Measurements from ENCODE around the gene ARSA. TPM values are rescaled to one million over a fixed set of nuclear protein-coding genes. Genes with fewer than 3 reads are reported as not detected.

Gene ARSA
- total RNA-seq, 3 donors from 2014 or later (not counting 1 experiment from before 2014, with no cell fraction given) = 69.2 to 77.8 (median 69.3) TPM

- peaks cover 22% of the 10 kb centered on the region for H3K27me3 ChIP-seq (ENCODE audit: control insufficient read depth, insufficient read depth, low read length)
- DNase-seq = no peak
Measured at GRCh38 chr22:50606946-50607658, 20.9 kb downstream of the ARSA start.

GRCh38 chr22:50606165-50606945 lies 21.6 kb downstream of the ARSA start:
- intact Hi-C loops (cut with micrococcal nuclease) = no loop called here

More at GRCh38 chr22:50606946-50607658, 20.9 kb downstream of the ARSA start:
- Histone ChIP-seq H3K36me3 (ENCODE audit: control insufficient read depth, insufficient read depth, low read length) (no peaks in the 10 kb centered on the region), H3K27ac (ENCODE audit: low read length) (no peak overlapping the region), H3K4me3 (ENCODE audit: low read length) (no peak overlapping the region), H3K4me1 (ENCODE audit: control insufficient read depth, insufficient read depth, low read length) (no peaks in the 10 kb centered on the region), H3K9me3 (ENCODE audit: control insufficient read depth, insufficient read depth, low read length) (no peaks in the 10 kb centered on the region)
- intact Hi-C loops (cut with micrococcal nuclease) = no loop called here
- H3K4me3 Mint-ChIP-seq = no peak overlapping the region
- WGBS (ENCODE audit: insufficient coverage) = 85% methylated on average over 18 of the region's 18 CpGs
- H3K27me3 Mint-ChIP-seq (ENCODE audit: low read depth in 2 of 2) = peaks cover 20 to 40% of the 10 kb centered on the region in 2 donors
- no peak for ATAC-seq
- no peak overlapping the region for H3K27ac Mint-ChIP-seq
- TF ChIP-seq CTCF (IDR thresholded peaks at IDR 0.05) = no peak
- H3K36me3 Mint-ChIP-seq = no peaks in the 10 kb centered on the region
- peaks cover 0 to 3% of the 10 kb centered on the region in 2 donors for H3K4me1 Mint-ChIP-seq
- no peaks in the 10 kb centered on the region for H3K9me3 Mint-ChIP-seq

GRCh38 chr22:50605613-50606074 lies 22.3 kb downstream of the ARSA start:
- Mint-ChIP-seq H3K4me3 (no peak overlapping the region), H3K4me1 (peaks cover 0 to 10% of the 10 kb centered on the region in 2 donors), H3K27ac (no peak overlapping the region), H3K27me3 (ENCODE audit: low read depth in 2 of 2) (peaks cover 28 to 43% of the 10 kb centered on the region in 2 donors), H3K36me3 (no peaks in the 10 kb centered on the region), H3K9me3 (no peaks in the 10 kb centered on the region)
- H3K36me3 ChIP-seq (ENCODE audit: control insufficient read depth, insufficient read depth, low read length) = no peaks in the 10 kb centered on the region
- ATAC-seq = no peak
- WGBS (ENCODE audit: insufficient coverage) = 78% methylated on average over 20 of the region's 20 CpGs
- intact Hi-C loops (cut with micrococcal nuclease) = no loop called here
- peaks cover 4% of the 10 kb centered on the region for H3K4me1 ChIP-seq (ENCODE audit: control insufficient read depth, insufficient read depth, low read length)
- no peaks in the 10 kb centered on the region for H3K9me3 ChIP-seq (ENCODE audit: control insufficient read depth, insufficient read depth, low read length)
- H3K4me3 ChIP-seq (ENCODE audit: low read length) = no peak overlapping the region
- TF ChIP-seq CTCF (IDR thresholded peaks at IDR 0.05) = no peak
- no peak overlapping the region for H3K27ac ChIP-seq (ENCODE audit: low read length)
- H3K27me3 ChIP-seq (ENCODE audit: control insufficient read depth, insufficient read depth, low read length) = peaks cover 31% of the 10 kb centered on the region
- no peak for DNase-seq

More at GRCh38 chr22:50606165-50606945, 21.6 kb downstream of the ARSA start:
- no peak overlapping the region for H3K27ac Mint-ChIP-seq
- WGBS (ENCODE audit: insufficient coverage) = 78% methylated on average over 19 of the region's 19 CpGs
- H3K9me3 Mint-ChIP-seq = no peaks in the 10 kb centered on the region
- Histone ChIP-seq H3K27me3 (ENCODE audit: control insufficient read depth, insufficient read depth, low read length) (peaks cover 28% of the 10 kb centered on the region), H3K4me1 (ENCODE audit: control insufficient read depth, insufficient read depth, low read length) (no peaks in the 10 kb centered on the region), H3K27ac (ENCODE audit: low read length) (no peak overlapping the region), H3K36me3 (ENCODE audit: control insufficient read depth, insufficient read depth, low read length) (no peaks in the 10 kb centered on the region), H3K4me3 (ENCODE audit: low read length) (no peak overlapping the region), H3K9me3 (ENCODE audit: control insufficient read depth, insufficient read depth, low read length) (no peaks in the 10 kb centered on the region)
- no peak for ATAC-seq
- no peaks in the 10 kb centered on the region for H3K36me3 Mint-ChIP-seq
- DNase-seq = no peak
- H3K4me1 Mint-ChIP-seq = peaks cover 0 to 10% of the 10 kb centered on the region in 2 donors
- H3K4me3 Mint-ChIP-seq = no peak overlapping the region
- no peak for TF ChIP-seq CTCF (IDR thresholded peaks at IDR 0.05)
- peaks cover 28 to 46% of the 10 kb centered on the region in 2 donors for H3K27me3 Mint-ChIP-seq (ENCODE audit: low read depth in 2 of 2)
